H1 (cell line): ENCODE measurements around the gene ARHGEF4. TPM values are rescaled to one million over a fixed set of nuclear protein-coding genes. Genes with fewer than 3 reads are reported as not detected.

ENCODE experiments used
- ATF3 ChIP-seq: IDR thresholded peaks from 2 replicates; pipeline ENCODE4 v1.6.1; 2011; ENCODE audit warnings: low read depth, mild to moderate bottlenecking, low read length; ENCODE audit not compliant: insufficient read depth
- RXRA ChIP-seq: IDR thresholded peaks from 2 replicates; pipeline ENCODE4 v1.6.1; 2011; ENCODE audit warnings: low read depth, mild to moderate bottlenecking, low read length, moderate library complexity; ENCODE audit not compliant: insufficient read depth
- SP4 ChIP-seq: IDR thresholded peaks from 2 replicates; pipeline ENCODE4 v1.6.1; 2012; ENCODE audit warnings: low read length, inconsistent platforms
- polyA plus RNA-seq, 7 experiments: library from polyadenylated mRNA; depleted of rRNA in 3 of 7; stranded (reverse) in 5 of 7; unstranded in 2 of 7; fragments of >200 nt in 5 of 7; fragments of 200-250 nt in 2 of 7; gene quantifications; 1 replicate in 5 of 7; 2 replicates in 1 of 7; 4 replicates in 1 of 7; pipeline versions ENCODE4 v1.2.1 to v1.2.3, GENCODE V29; 2011 to 2013; ENCODE audit warnings: missing spikeins in 2 of 7, mixed read lengths in 2 of 7
- total RNA-seq: library from RNA; stranded (reverse); fragmentation: NEBNext Ultra II Directional; extraction: Animal tissue kit (Norgen Biotek cat#: 25700); gene quantifications from 2 replicates; pipeline ENCODE4 v1.2.1, GENCODE V29; 2021
- TF ChIP-seq, protein P1 (sequence below): IDR thresholded peaks from 2 replicates; pipeline ENCODE4 v1.6.1; 2012; ENCODE audit warnings: inconsistent platforms

ARHGEF4 gene
- total and polyA plus RNA-seq, 2 of the 8 experiments (the other 6 are each of a cell fraction or from before 2014, with no cell fraction given) = 10.6 to 14.6 TPM

DNA sequence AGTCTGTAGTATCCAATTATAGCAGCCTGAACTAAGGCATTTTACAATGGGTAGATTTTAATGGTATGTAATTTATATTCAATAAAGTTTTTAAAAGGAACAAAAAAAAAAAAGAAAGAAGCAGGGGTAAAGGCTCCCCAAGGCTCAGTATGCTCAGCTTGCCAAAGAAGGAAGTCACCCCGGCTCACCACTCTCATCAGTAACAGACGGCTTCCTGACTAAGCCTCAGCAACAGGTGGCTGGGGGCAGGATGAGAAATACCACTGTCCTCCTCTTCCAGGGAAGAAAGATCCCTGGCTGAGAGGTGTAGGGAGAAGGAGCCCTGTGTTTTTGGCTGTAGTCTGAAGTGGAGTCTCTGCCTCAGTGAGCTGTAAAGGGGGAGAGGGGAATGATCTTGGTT lies 121.2 kb downstream of the ARHGEF4 start (continued):
- TF ChIP-seq RXRA = no peak
- TF ChIP-seq, protein P1, sequence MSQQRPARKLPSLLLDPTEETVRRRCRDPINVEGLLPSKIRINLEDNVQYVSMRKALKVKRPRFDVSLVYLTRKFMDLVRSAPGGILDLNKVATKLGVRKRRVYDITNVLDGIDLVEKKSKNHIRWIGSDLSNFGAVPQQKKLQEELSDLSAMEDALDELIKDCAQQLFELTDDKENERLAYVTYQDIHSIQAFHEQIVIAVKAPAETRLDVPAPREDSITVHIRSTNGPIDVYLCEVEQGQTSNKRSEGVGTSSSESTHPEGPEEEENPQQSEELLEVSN = no peak
- no peak for TF ChIP-seq ATF3
- no peak for TF ChIP-seq SP4
